Measurements from ENCODE around the gene RTL1.

Gene RTL1

DNA sequence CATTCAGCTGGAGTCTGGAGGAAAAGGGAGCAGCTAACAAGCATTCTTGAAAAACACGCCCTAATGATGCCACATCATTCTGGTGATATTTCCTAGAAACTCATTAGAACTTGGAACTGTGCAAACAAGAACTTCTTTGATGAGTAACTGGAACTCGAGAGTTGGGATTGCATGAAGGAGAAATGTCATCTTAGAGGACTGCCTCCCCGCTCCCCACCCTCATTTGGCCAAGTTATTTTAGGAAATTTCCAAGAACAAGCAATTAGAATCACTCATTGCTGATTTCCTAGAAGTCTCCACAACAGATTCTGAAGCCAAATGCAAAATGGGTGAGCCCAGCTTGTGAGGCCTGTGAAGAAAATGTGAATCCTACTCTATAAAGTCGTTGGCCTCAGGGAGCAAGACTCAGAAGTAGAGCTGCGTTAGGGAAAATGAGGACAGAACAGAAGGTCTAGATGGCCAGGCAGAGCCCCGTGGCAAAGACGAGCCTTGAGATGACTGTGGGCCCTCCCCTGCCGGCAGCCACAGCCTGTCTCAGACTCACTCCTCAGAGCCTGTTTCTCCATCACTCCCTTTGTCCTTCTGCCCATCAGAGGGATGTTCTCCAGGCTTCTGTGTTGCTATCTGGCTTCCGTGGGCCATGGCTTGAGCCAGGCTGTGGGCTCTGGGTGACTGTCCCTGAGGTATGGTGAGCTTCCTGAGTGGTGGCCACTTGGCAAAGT, 38.4 kb downstream of the RTL1 start:
- DNase-seq: no peak

DNA sequence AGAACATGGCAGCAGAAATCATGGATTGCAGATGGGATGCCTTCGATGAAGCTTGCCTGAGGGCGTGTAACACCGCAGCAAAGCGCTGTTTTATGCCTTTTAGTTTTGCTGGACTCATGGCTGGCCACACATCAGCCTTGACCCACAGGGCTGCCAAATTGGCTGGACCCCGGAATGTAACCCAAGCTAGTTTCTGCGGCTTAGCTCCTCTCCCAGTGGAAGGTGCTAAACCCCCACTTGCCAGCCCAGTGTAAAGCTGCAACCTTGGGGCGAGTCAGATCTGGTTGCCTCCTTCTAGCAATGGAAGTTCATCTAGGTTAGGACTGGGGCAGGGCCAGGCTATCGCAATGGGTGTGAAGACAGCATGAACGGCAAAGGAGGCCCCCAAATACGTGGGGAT, 39.3 kb downstream of the RTL1 start:
- DNase-seq: no peak

DNA sequence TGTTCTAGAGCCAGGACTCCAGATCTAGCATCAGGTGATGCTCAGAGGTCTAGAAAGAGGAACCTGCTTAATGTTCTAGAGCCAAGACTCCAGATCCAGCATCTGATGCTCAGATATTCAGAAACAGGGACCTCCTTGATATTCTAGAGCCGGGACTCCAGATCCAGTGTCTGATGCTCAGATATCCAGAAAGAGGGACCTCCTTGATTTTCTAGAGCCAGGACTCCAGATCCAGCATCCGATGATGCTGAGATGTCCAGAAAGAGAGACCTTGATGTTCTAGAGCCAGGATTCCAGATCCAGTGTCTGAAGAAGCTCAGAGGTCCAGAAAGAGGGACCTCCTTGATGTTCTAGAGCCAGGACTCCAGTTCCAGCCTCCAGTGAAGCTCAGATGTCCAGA, 40.7 kb downstream of the RTL1 start:
- DNase-seq: no peak

DNA sequence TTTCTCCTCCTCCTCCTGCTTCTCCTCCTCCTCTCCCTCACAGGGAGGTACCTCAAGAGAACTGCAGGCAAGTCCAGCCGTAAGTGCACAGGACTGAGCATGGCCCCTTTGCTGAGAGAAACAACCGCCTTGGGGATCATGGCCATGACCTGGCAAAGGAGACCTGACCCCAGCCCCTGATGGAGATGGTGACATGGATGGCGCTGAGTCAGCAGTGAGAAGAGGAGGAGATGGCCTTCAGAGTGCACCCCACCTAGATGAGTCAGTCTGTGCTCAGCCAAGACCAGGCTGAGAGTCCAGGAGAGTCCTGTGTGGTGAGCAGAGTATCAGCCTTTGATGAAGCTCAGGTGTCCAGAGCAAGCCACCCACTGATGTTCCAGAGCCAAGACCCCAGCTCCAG, 41.2 kb downstream of the RTL1 start:
- DNase-seq: no peak

DNA sequence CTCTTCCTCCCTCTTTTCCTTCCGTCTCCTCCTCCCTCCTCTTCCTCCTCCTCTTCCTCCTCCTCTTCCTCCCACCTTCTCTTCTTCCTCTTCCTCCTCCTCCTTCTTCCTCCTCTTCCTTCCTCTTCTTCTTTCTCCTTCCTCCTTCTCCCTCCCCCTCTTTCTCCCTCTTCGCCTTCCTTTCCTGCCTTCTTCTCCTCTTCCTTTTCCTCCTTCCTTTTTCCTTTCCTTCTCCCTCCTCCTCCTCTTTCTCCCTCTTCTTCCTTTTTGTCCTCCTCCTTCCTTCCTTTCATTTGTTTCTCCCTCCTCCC, 41.6 kb downstream of the RTL1 start:
- no peak for DNase-seq

DNA sequence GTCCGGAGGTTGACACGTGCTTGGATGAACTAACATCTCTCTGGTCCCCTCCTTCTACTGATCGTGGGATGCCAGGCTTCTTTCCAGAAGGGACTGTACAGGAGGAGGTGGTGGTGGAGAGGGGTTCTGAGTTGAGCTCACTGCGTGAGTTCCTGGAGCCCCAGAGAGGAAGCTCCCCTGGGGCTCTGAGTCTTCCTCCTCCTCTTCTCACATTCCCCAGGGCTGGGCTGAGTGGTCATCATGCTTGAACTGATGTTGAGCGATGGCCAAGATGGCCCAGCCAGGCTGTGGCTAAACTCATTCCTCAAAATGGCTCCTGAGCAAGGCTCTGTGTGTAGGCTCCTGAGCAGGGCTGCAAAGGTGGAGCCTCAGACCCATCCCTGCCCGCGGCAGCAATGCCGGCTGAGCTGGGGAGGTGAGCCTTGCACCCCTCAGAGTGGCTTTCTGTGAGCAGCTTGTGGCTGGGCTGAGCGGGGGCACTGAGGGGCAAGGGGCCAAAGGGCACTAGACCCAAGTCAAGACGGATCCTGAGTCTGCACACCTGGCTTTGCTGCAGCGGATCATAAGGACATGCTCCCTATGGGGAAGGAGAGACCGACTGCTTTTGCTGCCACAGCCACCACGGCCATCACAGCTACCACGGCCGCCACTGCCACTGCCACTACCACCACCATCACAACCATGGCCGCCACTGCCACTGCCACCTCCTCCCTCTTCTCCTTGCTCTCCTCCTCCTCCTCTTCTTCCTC, 42.2 kb downstream of the RTL1 start:
- no peak for DNase-seq

DNA sequence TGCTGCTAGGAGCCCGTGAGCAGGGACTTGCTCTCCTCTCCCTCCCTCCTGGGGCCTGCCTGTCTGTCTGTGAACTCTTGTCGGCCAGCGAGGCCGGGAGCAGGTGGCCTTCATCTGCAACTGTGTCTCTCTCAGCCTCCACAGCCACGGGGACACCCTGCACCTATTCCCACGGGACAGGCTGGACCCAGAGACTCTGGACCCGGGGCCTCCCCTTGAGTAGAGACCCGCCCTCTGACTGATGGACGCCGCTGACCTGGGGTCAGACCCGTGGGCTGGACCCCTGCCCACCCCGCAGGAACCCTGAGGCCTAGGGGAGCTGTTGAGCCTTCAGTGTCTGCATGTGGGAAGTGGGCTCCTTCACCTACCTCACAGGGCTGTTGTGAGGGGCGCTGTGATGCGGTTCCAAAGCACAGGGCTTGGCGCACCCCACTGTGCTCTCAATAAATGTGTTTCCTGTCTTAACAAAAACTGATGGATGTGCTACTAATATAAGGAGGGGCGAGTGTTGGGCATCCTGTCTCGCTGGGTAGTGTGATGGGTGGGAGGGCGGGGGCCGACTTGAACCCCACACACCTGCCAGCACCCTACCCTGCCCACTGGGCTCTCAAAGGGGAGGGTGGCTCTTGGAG, 42.9 kb downstream of the RTL1 start:
- DNase-seq: no peak

DNA sequence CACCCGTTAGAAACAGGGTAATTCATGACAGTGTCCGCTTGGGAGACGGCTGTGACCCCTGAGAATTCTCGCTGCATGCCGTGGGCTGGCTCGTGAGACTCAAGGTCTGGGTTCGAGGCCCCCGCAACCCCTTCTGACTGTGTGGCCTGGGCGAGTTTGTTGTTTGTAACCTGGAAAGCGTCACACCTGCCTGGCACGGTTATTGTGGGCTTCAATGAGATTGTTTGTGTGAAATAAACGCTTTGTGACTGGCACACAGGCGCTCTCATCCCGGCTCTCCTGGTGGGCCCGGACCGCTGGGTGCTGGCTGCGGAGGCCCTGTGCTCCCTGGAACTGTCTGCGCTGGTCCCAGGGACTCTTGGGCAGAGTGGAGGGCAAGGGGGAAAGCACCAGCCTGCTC, 43.7 kb downstream of the RTL1 start:
- no peak for DNase-seq

DNA sequence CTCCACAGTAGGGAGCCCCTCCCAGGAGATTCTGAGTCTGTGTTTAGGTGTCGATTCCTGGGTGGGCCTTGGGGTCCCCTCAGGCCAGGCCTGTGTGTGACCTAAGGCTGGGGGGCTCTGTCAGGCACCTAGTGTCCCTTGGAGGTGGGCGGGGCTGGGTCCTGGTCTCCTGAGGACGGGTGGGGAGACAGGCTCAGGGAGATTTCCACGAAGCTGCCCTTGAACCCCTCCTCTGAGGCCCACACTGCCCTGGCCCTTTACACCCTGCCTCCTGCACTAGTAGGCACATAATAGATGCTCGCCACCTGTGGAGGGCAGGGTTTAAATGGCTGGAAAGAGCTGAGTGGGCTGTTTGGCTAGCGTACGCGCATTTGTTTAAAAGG, 44.7 kb downstream of the RTL1 start:
- DNase-seq: no peak

DNA sequence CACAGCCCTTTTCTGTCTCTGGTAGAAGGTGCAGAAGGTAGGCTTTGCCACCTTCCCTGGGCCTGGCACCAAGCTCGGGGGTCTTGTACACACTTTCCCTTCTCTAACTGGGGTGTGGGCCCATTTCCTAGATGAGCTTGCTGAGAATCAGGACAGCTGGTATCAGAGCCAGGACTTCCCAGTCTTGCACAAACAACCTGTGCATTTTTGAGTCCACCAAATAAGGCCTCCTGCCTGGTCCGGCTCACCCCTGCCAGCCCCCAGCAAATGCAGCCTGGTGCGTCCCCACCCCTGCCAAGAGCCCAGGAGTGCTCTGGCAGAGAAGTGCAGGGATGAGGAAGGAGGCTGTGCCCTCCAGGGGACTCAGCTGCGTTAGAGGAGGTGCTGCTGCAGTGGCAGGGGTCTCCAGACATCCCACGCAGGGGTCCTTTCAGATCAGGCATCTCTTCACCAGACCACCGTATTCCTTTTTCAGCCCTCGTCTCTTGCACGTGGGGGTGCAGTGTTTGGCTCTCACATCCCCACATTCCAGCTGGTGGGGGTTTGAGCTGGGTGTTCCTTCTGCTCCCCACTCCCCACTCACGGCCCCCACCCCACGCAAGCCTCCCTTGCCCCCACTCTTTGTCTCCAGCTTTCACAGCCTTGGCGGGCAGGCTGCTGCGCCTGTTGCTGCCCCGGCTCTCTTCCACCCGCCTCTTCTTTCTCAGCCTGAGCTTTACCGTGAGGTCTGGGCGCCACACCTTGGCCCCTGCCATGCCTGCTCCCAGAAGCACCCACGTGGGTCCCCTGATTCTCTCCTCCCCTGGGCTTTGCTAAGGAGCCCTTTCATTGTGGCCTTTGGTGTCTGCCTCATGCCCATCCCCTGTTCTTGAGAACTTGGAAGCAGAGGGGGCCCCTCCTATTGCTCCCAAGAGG, 45.3 kb downstream of the RTL1 start:
- DNase-seq: no peak

DNA sequence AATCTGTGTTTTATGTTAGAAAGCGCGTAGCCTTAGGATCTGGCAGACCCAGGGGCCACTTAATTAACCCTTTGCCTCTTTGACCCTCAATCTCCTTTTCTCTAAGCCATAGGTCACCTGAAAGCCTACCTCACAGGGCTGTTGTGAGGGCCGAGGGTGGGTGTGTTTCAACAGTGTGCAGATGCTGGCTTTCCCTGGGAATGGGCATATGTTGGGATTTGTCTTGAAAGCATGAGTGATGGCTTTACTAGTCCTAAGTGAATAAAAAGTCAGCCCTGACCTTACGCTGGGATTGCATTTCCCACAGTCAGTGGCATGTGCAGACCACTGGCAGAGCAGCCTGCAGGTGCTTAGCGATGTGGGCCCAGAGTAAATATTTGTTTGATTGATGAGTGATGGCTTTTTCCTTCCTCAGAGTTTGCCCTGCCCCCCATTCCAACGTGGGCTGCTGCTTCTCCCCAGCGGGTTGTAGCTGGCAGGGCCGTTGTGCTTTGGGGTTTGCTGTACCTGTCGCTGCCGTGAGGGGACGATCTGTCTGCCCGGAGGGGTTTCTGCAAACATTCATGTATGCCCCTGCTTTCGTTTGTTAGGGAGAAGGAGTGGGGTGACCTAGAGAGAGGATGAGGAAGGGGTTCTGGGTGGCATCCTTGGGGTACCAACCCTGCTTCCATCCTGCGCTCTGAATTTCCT, 46.1 kb downstream of the RTL1 start:
- DNase-seq: no peak

DNA sequence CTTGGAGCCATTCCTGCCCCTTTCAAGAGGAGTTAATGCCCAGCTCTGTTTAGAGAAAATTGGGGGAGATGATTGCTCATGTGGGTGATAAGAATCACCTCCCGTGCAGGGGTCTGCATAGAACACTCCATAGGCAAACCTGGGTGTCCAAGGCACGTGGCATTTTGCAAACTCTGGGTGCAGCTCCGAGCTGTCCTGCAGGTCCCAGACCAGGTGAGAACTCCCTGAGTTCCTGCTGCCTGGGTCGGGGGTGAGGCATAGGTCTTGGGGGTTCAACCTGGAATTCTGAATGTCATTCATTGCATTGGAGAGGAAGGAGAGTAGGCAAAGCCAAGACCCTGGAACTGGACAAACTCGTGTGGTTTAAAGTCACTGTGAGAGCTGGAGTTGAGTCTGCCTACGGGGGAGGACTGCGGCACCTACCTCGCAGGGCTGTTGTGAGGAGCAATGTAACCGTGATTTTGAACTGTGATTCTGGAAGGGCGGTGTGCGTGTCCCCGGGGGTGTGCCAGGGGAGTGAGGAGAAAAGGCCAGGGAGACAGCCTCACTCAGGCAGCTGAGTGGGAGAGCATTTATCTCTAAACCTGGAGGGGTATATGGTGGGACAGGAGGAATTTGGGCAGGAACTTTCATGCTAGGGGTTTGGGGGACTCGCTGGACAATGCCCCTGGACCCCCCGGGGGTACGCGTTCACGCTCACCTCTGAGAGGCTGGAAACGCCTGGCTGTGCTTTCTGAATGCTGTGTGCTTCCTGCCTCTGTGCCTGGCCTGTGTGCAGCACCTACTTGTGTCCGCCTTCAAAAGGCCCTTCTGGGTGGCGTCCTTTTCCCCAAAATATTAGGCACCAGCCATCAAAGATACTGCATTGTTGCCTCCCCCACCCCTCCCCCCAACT, 47.2 kb downstream of the RTL1 start:
- no peak for DNase-seq

DNA sequence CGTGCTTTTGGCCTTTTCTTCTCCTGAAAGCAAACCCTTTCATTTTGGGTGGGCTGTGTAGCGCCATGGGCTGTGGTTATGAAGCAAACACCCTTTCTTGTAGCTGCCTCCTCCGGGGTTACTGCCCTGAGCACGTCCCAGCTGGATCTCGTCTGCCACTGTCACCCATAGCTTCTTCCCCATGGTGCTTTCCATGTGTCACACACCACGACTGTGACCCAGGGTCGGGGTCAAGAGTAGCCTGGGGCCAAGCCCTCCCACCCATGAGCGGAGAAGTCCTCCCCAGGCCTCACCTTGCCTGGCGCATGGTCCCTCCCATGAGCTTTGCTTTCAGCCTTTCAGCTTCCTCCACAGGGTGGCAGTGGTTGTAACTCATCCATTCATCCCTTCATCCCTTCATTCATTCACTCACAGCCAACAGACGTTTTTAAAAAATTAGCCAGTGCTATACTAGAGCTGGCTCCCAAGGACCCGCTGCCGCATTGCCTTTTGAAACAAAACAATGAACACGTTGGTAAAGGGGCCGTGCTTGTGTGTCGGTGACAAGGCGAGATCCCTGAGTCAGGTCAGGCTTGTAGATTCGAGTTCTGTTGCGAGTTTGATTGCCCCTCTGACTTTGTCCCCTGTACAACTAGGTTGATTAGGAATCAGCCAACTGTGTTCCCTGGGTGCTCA, 48.1 kb downstream of the RTL1 start:
- DNase-seq: no peak

DNA sequence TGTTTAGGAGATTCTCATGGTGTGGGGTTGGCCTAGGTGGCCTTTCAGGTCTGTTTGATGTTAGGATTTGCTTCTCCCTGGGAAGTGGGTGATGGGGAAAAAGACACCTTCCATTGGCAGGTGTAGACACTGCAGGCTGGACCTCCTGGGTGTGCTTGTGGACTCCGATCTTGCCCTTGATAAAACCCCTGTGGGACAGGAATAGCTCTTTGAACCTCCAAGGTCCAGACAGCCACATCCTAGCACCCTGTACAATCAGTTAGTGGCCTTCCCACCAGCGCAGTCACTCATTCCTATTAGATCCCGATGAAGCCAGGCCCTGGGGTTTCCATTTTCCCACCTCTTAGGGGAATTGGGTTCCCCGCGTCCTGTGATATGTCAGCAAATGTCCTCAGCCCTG, 49.1 kb downstream of the RTL1 start:
- no peak for DNase-seq

DNA sequence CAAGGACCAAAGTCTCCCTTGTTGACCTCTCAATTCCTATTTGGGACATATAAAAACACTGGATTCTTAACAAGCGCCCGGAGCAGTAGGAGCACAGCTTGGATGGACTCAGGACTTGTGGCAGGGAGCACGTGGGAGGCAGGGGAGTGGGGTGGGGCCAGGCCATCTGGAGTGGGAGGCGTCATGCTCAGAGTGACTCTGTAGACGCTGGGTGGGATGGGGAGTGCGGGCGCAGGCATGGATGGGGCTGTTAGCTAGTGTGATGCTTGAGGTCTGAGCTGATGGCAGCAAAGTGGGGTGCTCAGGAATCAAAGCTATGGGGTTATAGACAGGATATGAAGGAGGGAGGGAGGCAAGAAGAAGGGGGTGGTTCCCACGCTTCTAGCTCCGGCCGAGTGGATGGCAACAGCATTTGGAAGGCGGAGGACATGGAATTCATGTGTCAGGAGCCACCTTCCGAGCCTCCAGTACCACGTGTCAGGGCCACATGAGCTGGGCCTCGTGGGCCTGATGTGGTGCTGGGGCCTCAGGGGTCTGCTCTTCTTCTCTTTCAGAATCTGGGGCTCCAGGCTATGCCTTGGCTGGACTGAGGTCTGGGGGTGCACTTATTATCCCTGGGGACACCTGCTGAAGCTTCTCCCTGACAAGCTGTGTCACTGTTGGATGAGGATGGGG, 51.4 kb downstream of the RTL1 start:
- no peak for DNase-seq

DNA sequence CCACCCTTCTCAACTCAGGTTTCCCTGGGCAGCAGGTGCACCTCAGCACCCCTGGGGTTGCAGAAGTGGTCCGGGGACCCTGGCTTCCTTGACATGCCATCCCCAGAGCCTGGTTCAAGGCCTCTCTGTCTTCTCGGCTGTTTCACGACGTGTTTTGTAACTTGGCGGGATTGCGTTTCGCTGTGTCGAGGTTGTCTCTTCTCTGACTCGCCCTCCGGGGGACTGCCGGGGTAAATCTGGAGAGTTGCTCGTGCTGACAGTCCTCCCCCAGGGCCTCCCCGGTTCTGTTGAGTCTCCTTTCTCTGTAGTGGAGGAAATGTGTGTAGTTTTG, 52.0 kb downstream of the RTL1 start:
- DNase-seq: no peak

DNA sequence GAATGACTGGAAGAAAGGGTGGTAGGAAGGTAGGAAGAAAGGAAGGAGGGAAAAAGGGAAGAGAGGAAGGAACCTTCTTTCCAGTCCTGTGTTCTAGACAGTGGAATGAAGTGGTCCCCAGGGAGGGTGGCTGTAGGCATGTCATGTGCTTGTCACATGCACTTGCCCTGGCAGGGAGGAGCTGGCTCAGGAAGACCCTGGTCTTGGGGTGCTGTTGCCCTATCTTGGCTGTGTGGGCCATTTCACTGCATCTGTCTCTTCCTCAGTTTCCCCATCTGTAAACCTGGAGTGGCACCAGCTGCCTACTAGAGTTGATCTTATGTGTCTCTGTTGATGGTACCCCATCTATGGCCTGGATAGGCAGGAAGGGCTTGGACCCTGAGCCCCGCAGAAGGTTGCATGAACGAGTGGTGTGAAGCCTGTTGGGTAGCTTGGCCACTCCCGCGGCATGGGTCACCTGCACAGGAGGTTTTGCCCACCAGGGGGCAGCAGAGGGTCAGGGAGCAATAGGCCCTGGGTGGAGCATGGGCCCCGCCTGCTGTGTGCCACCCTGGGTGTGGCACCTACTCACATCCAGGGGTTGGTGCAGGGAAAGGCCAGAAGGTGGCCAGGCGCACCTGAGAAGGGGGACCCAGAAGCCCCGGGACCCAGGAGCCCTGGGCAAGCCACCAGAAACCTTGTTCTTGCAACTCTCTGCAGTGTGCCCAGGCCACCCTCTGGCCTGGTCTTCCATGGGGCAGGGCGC, 52.5 kb downstream of the RTL1 start:
- peak; percentile 70 for DNase-seq

DNA sequence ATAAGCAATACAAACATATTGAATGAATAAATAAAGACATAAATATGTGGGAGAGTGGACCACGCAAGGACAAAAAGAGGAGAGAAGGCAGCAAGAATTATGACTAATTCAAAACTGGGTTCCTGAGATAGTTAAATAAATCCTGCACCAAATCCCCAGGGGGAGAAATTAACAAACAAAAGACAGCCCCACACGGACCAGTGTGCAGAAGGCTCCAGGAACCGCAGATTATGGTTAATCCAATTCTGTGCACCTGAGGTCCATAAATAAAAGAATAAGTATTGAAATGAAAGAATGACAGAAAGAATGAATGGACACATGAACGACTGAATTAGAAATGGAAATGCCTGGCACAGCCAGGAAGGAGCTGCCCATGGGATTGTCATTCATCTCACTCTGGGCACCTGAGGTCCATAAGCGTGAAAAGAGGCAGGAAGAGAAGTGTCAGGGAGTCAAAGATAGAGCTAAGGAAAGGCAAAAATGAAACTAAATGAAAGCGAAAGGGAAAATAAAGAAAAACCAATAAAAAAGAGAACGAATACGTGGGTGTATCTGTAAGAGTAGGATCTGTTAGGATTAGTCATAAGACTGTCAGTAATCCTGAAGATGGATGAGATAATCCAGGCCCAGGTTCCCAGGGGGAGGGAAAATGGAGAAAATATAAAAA, 54.3 kb downstream of the RTL1 start:
- DNase-seq: peak; percentile 80

DNA sequence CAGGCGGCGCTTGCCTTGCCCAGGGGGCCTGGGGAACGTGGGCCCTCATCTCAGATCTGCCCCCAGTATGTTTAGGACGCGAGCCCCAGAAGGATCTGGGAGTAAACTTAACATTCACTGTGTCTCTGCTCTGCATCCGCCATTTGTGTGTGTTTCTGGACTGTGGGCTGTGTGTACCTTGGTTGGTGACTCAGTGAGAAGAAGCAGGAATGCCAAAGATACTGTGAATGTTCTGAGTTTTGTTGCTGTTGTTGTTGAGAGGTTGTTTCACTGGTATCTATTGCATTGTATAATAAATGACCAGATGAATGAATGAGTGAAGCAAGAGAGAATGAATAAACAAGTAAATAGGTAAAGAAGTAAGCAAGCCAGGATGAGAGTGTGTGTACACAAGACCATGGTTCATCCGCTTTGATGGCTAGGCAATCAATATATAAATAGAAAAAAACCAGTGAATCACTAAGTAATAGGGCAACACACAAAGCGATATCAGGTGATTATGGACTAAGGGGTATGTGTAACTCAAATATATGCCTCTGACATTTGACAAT, 57.1 kb downstream of the RTL1 start:
- DNase-seq: no peak
